HG03565 (cell line): ENCODE measurements around the gene DIAPH1.
"Not testable (repeated sequence)": the region's sequence is repeated elsewhere in the genome, so short reads cannot be mapped to it uniquely, and the experiment has no call there.

Source experiments
- ATAC-seq: cut with Tn5 transposase; IDR thresholded peaks from one replicate; pipeline ENCODE4 v1.9.1; 2021; ENCODE audit warnings: mild to moderate bottlenecking, moderate library complexity; ENCODE audit not compliant: unreplicated experiment

The DIAPH1 gene

DNA sequence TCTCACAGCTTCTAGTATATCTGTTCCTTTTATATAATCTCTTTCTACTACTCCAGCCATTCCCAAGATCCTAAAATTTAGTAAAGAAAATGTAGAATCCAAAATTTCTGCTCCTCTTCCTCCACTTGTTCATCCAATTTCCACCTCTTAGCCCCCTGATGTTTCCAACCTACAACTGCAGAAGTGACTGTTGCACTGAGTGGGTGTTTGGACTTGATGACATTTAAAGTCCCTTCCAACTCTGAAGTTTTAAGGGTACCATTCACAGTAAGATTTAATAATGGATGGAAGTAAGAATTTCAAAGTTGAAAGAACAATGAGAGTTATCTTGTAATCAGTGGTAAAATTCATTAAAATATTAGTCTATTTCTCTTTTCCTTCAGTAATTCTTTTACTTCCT lies 5.5 kb downstream of the DIAPH1 start:
- ATAC-seq = no peak

DNA sequence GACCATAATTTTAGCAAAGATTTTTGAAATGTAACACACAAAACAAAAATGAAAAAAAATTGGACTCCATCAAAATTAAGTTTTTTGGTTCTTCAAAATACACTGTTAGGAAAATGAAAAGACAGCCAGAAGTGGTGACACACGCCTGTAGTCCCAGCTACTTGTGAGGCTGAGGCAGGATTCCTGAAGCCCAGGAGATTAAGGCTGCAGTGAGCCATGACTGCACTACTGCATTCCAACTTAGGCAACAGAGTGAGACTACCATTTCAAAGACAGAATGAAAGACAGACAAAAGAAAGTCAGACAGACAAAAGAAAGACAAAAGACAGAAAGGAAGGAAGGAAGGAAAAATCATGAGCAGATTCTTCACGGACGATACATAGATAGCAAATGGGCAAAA lies 7.5 kb downstream of the DIAPH1 start:
- ATAC-seq = no peak

GRCh38 chr5:141609921-141610320 lies 8.9 kb downstream of the DIAPH1 start:
- not testable (repeated sequence) for ATAC-seq

GRCh38 chr5:141609044-141609443 lies 9.8 kb downstream of the DIAPH1 start:
- ATAC-seq = no peak

GRCh38 chr5:141608557-141608956 lies 10.2 kb downstream of the DIAPH1 start:
- no peak for ATAC-seq

GRCh38 chr5:141608046-141608445 lies 10.8 kb downstream of the DIAPH1 start:
- no peak for ATAC-seq

- ATAC-seq = peak; percentile 94
Observed at GRCh38 chr5:141605523-141606277, 13.1 kb downstream of the DIAPH1 start.

DNA sequence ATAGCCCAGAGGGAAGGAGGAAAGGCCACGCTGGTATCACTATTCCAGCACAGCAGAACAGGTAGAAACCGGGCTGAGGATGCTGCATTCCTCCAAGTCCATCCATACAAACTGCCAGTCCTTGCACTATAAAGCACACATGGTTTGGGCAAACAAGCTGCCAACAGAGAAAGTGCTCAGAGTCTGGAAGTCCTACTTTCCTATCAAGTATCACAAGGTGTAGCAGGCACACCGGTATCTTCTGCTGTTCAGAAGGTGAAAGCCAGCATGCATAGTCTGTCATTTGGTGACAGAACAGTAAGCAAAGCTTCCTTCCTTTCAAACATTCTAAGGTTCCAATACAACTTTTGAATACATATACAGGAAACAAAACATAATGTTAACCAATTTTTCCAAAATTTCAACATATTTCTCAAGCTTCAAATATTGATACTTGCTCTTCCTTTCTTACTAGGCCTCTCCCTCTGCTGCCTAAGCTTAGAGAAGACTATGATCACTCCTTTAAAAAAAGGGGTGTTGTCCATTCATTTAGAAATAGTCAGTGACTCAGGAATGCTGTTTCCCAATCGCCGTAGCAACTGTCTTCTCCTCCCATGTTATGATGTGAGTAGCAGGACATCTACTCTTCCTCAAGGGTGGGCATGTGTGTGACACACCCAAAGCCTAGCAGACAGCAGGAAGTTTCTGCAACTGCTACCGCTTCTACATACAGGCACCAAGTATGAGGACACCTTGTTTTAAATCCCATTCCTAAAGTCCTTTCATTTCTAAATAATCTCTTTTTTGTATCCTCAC lies 14.7 kb downstream of the DIAPH1 start:
- ATAC-seq = no peak

DNA sequence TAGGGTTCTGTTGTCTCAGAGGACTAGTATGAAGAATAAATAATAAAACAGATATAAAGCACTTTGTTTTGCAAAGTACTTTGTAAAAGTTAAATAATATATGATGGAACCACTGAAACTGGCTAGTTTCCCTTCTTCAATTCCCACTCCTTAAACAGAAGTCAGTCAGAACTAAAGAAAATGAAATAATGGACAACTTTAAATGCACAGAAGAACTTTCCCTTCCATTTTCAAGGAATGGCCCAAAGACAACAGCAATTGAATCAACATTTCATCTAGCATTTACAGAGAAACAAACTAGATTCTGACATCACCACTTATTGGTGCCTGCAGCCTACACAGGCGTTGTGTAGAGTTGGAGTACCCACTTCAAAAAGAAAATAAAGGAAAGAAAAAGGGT lies 16.2 kb downstream of the DIAPH1 start:
- no peak for ATAC-seq

- peak; percentile 31 for ATAC-seq
Observed at GRCh38 chr5:141598391-141599345, 20.1 kb downstream of the DIAPH1 start.

DNA sequence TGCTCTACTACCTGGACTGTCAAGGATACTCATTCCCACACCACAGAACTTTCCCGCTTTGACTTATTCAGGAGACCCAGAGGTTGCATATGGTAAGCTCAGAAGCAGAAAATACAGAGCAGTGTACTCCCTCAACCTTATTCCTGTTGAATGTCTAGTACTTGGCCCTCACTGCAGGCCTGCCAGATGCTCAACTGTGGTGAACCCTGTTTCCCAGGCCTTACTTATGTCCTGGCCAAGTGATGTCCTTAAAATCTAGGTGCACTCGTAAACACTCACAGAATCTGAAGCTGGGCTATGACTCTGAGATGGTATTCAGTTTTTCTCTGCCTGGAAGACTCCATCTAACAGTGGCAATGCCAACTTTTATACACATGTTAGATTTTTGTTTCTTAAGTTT lies 21.0 kb downstream of the DIAPH1 start:
- no peak for ATAC-seq

- ATAC-seq = no peak
Observed at GRCh38 chr5:141597394-141597793, 21.4 kb downstream of the DIAPH1 start.

- no peak for ATAC-seq
Observed at GRCh38 chr5:141596867-141597266, 21.9 kb downstream of the DIAPH1 start.

DNA sequence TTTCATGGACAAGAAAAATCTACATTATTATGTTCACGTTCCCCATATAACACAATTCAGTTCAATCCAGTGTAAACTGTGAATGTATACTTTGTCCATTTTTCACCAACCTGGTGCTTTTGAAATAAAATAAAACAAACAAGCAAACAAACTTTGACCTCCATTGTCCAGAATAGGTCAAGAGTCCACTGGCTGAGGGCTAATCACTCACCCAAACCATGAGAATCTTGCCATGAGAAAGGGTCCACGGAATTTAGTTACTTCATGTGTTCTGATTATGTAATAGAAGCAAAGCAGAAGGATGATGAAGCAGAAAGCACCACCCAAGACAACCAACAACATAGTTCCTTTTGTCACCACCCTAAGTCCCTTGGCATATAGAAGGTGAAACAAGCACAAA lies 28.7 kb downstream of the DIAPH1 start:
- no peak for ATAC-seq

- no peak for ATAC-seq
Observed at GRCh38 chr5:141586246-141586645, 32.6 kb downstream of the DIAPH1 start.

DNA sequence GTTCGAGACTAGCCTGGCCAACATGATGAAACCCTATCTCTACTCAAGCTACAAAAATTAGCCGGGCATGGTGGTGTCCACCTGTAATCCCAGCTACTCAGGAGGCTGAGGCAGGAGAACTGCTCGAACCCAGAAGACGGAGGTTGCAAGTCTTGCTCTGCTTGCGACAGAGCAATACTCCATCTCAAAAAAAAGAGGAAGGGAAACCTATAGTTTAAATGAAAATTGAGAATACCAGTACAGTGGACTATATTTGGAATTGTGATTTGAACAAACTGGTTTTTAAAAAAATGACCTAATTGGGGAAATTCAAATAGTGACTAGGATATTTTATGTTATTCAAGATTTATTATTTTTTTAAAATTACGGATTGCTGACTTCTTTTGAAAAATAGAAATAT lies 33.2 kb downstream of the DIAPH1 start:
- ATAC-seq = no peak

GRCh38 chr5:141574122-141574510 lies 44.7 kb downstream of the DIAPH1 start:
- no peak for ATAC-seq

DNA sequence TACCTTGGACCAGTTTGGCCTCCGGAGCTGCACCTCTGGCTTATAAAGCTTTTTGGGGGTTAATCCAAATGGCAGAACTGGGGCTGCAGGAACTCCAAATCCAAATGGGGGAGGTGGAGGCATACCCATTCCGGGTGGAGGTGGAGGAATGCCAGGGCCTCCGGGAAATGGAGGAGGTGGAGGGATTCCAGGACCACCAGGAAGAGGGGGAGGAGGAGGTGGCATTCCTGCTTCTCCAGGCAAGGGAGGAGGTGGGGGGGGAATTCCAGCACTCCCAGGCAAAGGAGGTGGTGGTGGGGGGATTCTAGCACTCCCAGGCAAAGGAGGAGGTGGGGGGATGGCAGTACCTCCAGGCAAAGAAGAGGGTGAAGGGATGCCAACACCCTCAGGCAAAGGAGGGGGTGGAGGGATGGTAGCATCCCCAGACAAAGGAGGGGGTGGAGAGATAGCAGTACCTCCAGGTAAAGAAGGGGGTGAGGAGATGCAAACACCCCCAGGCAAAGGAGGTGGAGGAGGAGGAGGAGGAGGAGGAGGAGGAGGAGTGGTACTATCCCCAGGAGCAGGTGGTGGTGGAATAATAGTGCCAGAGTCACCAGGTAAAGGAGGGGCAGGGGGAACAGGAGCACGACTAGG lies 45.2 kb downstream of the DIAPH1 start:
- no peak for ATAC-seq

GRCh38 chr5:141570655-141571054 lies 48.1 kb downstream of the DIAPH1 start:
- ATAC-seq = no peak

- ATAC-seq = no peak
Observed at GRCh38 chr5:141567513-141568117, 51.2 kb downstream of the DIAPH1 start.
